ENCODE data around the gene COX8A. TPM values are rescaled to one million over a fixed set of nuclear protein-coding genes. Genes with fewer than 3 reads are reported as not detected.

Gene COX8A, protein sequence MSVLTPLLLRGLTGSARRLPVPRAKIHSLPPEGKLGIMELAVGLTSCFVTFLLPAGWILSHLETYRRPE
- polyA plus RNA-seq (ENCODE audit: insufficient read length in 3 of 3) = 100 to 1,000 TPM; 264 to 345 (median 336) TPM
- long read RNA-seq, donor 1, transcript COX8A-201 (2 exons, 507 nt) = major isoform, 450 of 473 reads
- long read RNA-seq, donor 1, partial matches to known transcripts = 23 of 473 reads
- long read RNA-seq, donor 1, other reads (novel, unspliced or antisense) = 0 of 473 reads
- long read RNA-seq, donor 2, transcript COX8A-201 (2 exons, 507 nt) = major isoform, 436 of 455 reads
- long read RNA-seq, donor 2, partial matches to known transcripts = 19 of 455 reads
- long read RNA-seq, donor 2, other reads (novel, unspliced or antisense) = 0 of 455 reads
- long read RNA-seq, donor 3, transcript COX8A-201 (2 exons, 507 nt) = major isoform, 419 of 419 reads
- long read RNA-seq, donor 3, partial matches to known transcripts = 0 of 419 reads
- long read RNA-seq, donor 3, other reads (novel, unspliced or antisense) = 0 of 419 reads
- long read RNA-seq, donor 4, transcript COX8A-201 (2 exons, 507 nt) = major isoform, 564 of 572 reads
- long read RNA-seq, donor 4, partial matches to known transcripts = 8 of 572 reads
- long read RNA-seq, donor 4, other reads (novel, unspliced or antisense) = 0 of 572 reads
- long read RNA-seq, donor 5, transcript COX8A-201 (2 exons, 507 nt) = major isoform, 216 of 238 reads
- long read RNA-seq, donor 5, partial matches to known transcripts = 22 of 238 reads
- long read RNA-seq, donor 5, other reads (novel, unspliced or antisense) = 0 of 238 reads
- long read RNA-seq, donor 6, transcript COX8A-201 (2 exons, 507 nt) = major isoform, 278 of 303 reads
- long read RNA-seq, donor 6, partial matches to known transcripts = 25 of 303 reads
- long read RNA-seq, donor 6, other reads (novel, unspliced or antisense) = 0 of 303 reads
- long read RNA-seq, donor 7, transcript COX8A-201 (2 exons, 507 nt) = major isoform, 556 of 619 reads
- long read RNA-seq, donor 7, partial matches to known transcripts = 63 of 619 reads
- long read RNA-seq, donor 7, other reads (novel, unspliced or antisense) = 0 of 619 reads
- long read RNA-seq, donor 8, transcript COX8A-201 (2 exons, 507 nt) = major isoform, 127 of 138 reads
- long read RNA-seq, donor 8, partial matches to known transcripts = 11 of 138 reads
- long read RNA-seq, donor 8, other reads (novel, unspliced or antisense) = 0 of 138 reads
- long read RNA-seq, donor 9, transcript COX8A-201 (2 exons, 507 nt) = major isoform, 583 of 588 reads
- long read RNA-seq, donor 9, partial matches to known transcripts = 5 of 588 reads
- long read RNA-seq, donor 9, other reads (novel, unspliced or antisense) = 0 of 588 reads
- long read RNA-seq, donor 10, transcript COX8A-201 (2 exons, 507 nt) = major isoform, 358 of 358 reads
- long read RNA-seq, donor 10, partial matches to known transcripts = 0 of 358 reads
- long read RNA-seq, donor 10, other reads (novel, unspliced or antisense) = 0 of 358 reads
- long read RNA-seq, donor 11, transcript COX8A-201 (2 exons, 507 nt) = major isoform, 299 of 336 reads
- long read RNA-seq, donor 11, partial matches to known transcripts = 37 of 336 reads
- long read RNA-seq, donor 11, other reads (novel, unspliced or antisense) = 0 of 336 reads
- long read RNA-seq, donor 12, transcript COX8A-201 (2 exons, 507 nt) = major isoform, 576 of 576 reads
- long read RNA-seq, donor 12, partial matches to known transcripts = 0 of 576 reads
- long read RNA-seq, donor 12, other reads (novel, unspliced or antisense) = 0 of 576 reads
- long read RNA-seq, donor 13, transcript COX8A-201 (2 exons, 507 nt) = major isoform, 277 of 277 reads
- long read RNA-seq, donor 13, partial matches to known transcripts = 0 of 277 reads
- long read RNA-seq, donor 13, other reads (novel, unspliced or antisense) = 0 of 277 reads
- long read RNA-seq, donor 14 = 0 reads
- long read RNA-seq, donor 15, transcript COX8A-201 (2 exons, 507 nt) = major isoform, 441 of 475 reads
- long read RNA-seq, donor 15, partial matches to known transcripts = 34 of 475 reads
- long read RNA-seq, donor 15, other reads (novel, unspliced or antisense) = 0 of 475 reads
- long read RNA-seq, donor 16, transcript COX8A-201 (2 exons, 507 nt) = major isoform, 540 of 590 reads
- long read RNA-seq, donor 16, partial matches to known transcripts = 50 of 590 reads
- long read RNA-seq, donor 16, other reads (novel, unspliced or antisense) = 0 of 590 reads

DNA sequence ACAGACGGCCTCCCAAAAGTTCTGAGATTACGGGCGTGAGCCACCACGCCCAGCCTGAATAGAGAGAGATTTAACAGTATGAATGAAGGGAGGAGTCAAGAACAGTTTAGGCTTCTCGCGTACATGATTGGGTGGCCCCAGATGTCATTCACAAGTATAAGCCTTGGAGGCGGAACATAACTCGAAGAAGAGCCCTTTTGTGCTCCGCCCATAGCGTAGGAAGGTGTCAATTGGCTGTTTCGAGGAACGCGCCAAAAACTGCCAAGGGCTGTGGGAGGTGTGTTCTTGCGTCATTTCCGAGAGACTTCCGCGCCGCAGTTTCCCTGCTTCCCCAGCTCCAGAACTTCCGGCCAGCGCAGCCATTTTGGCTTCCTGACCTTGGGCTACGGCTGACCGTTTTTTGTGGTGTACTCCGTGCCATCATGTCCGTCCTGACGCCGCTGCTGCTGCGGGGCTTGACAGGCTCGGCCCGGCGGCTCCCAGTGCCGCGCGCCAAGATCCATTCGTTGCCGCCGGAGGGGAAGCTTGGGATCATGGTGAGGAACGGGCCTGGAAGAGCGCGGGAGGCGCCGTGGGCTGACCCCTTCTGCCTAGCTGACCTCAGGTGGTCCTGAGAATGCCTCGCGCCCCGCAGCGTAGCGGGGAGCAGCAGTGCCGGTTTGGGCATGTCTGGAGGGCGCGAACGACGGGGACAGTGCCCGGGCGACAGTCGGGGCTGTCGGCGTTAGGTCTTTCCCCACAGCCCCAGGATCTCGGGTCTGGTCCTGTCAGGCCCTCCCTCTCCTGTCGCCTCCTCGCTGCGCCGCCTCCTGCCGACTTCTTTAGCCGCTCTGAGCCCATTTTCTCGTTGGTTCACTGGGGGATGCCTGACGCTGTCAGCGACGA is at the start of gene COX8A:
Gene COX8A (plus strand): TSS at position 362 of the 885 bp plus-strand sequence. CDS start 61 bp downstream, at position 423.
- DNase-seq = peak; percentile 100

DNA sequence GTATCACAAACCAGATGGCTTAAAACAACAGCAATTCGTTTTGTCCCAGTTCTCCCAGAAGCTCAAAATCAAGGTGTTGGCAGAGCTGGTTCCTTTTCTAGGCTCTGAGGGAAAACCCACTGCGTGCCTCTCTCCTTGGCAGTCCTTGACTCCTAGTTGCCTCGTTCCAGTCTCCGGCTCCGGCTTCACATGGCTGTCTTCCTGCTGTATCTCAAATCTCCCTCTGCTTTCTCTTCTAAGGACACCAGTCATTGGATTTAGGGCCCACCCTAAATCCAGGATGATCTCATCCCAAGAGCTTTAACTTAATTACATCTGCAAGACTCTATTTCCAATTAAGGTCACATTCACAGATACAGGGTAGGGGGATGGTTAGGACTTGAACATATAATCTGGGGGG is 44.8 kb upstream of the COX8A start:
- DNase-seq = no peak

DNA sequence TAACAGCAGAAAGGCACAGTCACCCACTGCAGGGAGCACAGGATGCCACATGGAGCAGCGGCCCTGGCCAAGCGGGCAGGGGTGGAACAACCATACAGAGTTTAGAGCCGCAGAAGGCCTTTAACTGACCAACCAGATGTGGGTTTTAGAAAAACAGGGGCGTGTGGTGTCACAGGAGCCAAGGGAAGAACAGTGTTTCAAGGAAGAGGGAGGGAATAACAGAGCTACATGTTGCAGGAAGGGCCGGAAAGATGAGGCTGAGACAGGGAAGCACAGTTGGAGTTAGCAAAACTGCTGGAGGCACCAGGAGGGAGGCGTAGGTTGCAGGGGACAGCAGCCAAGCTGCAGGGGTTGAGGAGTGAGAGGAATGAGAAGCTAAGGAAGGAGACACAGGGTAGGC is 43.4 kb upstream of the COX8A start:
- no peak for DNase-seq

DNA sequence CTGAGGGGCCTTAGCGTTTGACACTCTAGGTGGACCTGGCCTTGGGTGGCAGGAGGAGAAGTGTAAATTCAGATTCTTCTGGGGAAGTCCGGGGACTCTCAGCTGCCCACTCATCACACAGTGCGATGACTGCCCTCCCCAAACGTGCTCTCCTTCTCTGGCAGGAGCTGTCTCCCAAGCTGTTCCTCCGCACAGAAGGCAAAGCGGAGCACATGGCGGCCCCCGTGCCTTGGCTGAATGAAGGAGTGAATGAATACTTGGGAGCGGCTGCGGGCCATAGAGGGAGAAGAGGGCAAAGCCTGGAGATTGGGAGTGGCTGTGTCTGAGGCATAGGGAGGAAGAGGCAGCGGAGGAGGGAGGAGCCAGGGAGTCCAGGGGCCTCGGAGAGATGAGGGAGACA is 42.5 kb upstream of the COX8A start:
- no peak for DNase-seq

DNA sequence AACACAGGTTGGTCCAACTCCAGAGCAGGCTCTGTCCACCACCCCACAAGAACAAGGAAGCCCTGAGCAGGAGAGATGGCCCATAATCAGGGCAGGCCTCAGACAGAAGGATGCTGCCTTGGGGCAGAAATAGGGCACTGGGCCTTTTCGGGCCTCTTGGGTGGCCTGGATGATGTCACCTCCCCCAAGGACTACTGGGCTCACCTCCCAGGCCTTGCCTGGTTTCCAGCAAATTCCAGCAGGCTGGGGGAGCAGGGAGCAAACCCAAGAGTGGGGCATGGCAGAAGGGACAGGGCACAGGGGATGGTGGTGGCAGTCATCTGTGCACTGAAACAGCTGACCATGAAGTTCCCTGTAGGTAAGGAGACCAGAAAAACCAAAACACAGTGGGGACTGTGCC is 41.0 kb upstream of the COX8A start:
- DNase-seq = no peak

DNA sequence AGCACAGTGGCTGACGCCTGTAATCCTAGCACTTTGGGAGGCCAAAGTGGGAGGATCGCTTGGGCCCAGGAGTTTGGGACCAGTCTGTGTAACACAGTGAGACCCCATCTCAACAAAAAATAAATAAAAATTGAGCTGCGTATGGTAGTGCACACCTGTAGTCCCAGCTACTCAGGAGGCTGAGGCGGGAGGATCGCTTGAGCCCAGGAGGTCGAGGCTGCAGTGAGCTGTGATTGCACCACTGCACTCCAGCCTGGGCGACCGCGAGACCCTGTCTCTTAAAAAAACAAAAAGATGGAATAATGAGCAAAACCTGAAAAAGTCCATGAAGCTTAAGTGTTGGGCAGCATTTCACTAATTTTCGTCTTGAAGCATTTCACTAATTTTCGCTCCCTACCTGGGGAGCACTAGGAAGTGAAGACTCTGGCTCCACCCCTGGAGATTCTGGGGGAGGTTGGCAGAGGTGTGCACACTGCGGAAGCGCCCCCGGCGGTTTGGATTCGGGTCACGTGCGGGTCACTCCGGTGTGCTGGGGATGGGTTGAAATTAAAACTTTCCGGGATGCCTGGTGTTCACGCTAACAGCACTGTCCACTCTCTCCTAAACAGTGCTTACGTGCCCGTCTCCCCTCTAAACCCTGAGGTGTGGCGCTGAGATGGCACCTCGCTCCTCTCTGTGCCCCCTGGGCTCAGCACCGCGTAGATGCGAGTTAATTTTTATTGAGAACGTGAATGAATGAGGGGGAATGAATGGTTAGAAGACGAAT is 36.5 kb upstream of the COX8A start:
- peak; percentile 53 for DNase-seq

DNA sequence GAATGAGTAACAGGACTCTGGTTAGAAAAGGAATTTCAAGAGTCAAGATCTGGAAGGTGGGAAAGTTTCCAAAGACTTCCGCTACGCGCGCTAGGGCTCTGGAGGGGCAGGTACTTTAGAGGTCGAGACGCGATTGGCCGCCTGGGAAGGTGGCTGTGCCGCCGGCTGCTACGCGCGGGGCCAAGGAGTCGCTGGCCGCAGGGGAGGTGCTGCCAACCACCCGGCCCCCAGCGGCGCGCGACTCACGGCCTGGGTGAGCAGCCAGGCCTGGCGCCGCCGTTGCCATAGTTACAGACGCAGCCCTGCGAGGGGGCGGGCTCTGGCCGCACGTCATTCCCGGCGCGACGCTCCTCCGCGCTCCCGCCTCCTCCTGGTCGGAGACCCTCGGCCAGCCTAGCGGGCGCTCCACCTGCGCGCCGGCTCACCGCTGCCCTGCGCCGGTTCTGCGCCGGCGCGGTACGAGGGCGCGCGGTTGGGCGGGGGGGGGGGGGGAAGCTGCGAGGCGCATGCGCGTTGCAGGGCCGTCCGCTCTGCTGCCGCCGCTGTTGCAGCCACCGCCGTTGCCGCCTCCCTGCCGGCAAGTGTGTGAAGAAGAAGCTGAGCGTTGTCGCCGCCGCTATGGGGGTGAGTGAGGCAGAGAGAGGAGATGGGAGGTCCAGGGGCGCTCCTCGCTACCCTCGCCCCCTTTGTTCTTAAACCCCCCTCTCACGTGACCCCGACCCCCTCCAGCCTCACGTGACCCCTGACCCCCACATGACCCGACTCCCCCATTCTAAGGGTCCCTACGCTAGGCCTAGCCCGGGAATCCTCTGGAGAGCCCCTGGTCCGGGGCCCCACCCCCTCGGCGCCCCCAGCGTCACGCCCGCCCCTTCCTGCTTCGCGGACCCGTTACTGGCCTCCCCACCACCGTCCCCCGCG is 35.7 kb upstream of the COX8A start, which contains the start of gene NAA40:
Gene NAA40 (plus strand): TSS at position 524 of the 918 bp plus-strand sequence. CDS start 95 bp downstream, at position 619.
- DNase-seq = peak; percentile 95

DNA sequence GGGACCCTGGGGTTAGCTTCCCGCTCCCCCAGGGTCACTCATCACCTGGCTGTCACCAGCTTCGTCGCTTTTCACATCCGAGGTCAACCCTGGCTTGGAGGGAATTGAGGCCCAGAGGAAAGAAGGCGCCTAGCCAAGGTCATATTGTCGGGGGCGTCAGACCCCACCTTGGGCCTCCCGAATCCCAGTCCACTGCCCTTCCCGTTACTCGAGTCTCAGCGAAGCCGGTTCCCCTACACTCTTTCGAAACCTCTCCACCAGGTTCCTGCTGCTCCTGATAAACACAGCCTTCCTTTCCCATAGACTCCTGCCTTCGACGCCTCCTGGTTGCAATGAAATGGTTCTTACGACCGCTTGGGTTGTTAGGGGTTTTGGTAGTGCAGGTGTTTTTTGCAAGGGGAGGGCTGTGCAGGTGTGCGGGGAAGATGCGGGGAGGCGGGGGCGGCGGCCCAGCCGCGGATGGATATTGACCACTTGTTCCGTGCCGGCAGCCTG is 35.0 kb upstream of the COX8A start:
- DNase-seq = peak; percentile 16

DNA sequence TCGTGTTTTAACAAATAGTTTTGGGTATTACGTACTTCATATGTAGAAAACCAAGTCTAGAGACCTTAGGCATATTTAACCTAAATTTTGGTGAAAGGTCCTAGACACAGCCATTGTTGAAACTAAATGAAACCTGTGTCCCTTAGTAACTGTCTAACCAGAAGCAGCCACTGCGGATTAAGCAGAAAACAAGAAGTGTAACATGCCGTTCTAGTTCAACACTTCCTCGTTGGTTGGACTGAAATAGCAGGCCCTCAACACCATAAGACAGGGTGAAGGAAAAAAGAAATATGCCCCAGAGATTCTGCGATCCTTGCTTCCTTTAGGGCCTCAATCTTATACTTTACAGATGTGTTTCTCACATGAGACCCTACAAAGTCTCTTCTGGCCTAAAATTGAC is 33.6 kb upstream of the COX8A start:
- DNase-seq = no peak

DNA sequence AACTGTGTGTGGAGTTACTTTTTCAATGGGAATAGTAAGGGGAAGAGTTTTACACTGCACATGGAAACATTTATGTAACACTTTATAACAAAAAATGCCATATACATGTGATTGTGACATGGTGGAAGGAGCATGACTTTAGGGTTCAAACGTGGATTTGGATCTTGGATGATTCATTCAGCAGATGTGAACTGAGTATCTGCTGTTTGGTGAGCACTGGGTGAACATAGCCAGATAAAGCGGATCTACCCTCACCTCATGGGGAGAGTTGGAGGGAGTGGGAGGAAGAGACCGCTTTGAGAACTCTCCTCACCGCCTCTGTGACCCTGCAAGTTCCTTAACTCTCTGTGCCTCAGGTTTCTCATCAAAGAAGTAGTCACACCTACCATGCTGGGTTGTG is 32.5 kb upstream of the COX8A start:
- DNase-seq = no peak

DNA sequence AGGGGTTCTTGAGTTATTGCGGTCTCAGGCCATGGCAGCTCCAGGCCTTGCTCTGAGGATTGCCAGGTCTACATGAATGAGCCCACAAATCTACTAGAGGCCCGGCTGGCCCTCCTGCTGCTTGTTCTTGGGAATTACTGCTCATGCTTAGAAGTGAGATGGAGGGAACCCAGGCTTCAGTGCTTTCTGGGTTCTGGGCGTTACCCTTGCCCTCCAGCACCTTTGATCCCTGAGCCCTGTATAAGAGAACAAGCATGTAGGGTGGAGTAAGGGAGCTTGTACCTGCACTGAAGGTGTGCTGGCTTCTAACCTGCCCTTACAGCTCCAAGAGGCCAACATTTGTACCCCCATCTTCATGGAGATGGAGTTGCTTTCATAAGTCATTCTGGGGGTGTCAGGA is 31.6 kb upstream of the COX8A start:
- no peak for DNase-seq

DNA sequence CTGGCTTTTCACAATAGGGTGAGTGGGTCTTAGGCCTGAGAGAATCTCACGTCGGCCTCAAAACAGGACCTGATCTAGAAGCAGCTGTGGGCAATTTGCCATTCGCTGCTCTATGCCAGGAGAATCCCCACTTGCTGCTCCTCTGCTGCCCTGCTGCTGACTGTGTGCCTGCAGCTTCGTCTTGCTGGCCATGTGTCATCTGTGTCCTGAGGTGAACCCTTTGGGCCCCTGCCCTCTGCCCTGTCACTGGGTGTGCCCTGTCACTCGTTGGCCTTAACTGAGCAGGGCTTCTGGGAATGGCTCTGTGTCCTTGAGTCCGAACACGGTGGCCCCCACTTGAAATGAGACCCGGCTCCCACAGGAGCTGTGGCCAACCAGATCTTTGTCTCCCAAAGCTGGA is 29.4 kb upstream of the COX8A start:
- DNase-seq = no peak

DNA sequence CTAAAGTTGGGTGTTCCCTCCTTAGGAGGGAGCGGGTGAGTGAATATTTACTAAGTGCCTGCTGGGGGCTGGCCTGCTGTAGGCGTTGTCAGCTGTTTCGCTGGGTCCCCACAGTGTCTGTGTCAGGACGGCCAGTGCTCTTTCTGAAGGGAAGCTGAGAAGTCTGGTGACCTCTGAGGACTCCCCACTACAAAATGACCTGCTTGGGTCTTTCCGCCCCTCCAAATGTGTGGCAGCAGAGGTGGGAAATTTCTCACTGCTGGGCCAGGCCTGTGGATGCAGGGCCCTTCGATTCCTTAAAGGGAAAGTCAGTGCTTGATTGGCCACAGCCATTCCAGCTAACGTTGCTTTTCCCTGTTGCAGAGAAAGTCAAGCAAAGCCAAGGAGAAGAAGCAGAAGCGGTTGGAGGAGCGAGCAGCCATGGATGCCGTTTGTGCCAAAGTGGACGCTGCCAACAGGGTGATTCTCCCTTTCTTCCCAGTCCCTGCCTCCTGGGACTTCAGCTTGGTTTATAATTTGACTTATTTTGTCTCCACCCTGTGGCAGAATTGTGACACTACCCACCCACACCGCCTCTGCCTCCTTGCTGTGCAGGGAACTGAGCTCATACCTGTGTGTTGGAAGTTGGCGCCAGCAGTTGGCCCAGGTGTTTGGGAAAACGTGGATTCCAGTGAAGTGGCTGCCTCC is 28.8 kb upstream of the COX8A start:
- peak; percentile 74 for DNase-seq

DNA sequence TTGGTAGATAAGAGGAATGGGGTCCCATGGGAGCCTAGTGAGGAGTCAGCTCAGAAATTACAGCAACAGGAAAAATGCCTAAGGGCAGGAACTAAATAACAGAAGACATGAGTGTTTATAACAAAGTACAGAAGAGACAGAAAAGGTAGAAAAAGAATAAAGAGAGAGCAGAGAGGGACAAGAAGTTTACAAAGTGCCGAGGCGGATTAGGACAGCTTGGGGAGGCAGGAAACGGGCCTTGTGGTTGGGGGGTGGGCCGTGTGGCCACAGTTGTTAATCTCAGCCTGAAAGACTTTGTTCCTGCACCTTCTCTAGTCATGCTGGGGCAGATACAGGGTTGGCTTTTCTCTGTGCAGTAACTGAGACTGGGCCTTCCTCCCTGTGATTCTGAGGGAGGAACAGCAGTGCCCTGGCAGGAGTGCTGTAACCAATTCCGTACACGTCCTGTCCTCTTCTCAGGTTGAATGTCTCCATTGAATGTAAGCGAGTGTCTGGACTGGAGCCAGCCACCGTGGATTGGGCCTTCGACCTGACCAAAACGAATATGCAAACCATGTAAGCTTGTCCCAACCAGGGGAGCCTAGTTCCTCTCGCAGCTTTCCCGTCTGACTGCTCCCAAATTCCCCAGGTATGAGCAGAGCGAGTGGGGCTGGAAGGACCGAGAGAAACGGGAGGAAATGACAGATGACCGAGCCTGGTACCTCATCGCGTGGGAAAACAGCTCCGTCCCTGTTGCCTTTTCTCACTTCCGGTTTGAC is 22.5 kb upstream of the COX8A start:
- DNase-seq = no peak

DNA sequence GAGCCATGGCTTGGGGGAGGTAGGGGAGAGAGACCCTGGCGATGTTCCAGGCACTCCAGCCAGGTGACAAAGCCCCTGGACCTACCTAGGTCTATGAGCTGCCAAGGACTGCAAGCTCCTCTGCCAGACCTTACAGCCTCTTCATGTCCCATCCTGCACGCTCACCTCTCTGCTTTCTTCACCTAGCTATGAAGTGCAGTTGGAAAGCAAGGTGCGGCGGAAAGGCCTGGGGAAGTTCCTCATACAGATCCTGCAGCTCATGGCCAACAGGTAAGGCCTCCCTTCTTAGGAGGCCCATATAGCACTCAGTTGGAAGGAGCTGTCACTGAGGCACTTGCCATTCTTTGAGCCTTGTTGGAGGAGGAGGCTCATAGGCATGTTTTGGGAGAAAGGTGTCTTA is 21.9 kb upstream of the COX8A start:
- DNase-seq = no peak
